Activated CD4-positive, CD25-positive, alpha-beta regulatory T cell treated with anti-CD3 and anti-CD28 coated beads, Interleukin-2, amount 50 U/mL, for 16 hours (primary cell): ENCODE results near the gene HMGN4.

Experiments
- DNase-seq: peaks from one replicate; pipeline ENCODE4 v3.0.0-alpha.2; 2020; ENCODE audit warnings: low read depth, low spot score

The HMGN4 gene

DNA sequence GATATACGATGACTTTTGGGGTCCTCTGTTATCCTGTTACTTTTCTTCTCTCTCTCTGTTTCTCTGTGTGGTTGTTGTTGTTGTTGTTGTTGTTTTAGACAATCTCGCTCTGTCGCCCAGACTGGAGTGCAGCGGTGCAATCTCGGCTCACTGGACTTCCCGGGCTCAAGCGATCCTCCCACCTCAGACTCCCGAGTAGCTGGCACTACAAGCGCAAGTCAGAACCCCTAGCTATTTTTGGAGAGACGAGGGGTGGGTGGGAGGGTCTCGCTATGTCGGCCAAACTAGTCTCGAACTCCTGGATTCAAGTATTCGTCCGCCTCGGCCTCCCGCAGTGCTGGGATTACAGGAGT, 39.5 kb downstream of the HMGN4 start:
- no peak for DNase-seq

DNA sequence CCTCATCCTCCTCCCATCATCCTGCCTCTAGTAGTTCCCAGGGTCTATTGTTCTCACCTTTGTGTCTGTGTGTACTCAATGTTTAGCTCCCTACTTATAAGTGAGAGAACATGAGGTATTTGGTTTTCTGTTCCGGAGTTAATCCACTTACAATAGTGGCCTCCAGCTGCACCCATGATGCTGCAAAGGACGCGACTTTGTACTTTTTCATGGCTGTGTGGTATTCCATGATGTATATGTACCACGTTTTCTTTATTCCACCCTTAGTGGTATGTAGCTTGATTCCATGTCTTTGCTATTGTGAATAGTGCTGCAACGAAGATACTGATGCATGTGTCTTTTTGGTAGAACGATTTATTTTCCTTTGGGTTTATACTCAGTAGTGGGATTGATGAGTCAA, 40.1 kb downstream of the HMGN4 start:
- no peak for DNase-seq

DNA sequence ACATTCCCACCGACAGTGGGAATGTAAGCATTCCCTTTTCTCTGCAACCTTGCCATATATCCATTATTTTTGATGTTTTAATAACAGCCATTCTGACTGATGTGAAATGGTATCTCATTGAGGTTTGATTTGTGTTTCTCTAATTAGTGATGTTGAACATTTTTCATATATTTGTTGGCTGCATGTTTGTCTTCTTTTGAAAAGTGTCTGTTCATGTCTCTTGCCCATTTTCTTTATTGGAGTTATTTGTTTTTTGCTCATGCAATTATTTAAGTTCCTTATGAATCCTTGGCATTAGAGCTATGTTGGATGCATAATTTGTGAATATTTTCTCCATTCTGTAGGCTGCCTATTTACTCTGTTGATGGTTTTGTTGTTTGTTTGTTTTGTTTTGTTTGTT, 40.6 kb downstream of the HMGN4 start:
- no peak for DNase-seq

DNA sequence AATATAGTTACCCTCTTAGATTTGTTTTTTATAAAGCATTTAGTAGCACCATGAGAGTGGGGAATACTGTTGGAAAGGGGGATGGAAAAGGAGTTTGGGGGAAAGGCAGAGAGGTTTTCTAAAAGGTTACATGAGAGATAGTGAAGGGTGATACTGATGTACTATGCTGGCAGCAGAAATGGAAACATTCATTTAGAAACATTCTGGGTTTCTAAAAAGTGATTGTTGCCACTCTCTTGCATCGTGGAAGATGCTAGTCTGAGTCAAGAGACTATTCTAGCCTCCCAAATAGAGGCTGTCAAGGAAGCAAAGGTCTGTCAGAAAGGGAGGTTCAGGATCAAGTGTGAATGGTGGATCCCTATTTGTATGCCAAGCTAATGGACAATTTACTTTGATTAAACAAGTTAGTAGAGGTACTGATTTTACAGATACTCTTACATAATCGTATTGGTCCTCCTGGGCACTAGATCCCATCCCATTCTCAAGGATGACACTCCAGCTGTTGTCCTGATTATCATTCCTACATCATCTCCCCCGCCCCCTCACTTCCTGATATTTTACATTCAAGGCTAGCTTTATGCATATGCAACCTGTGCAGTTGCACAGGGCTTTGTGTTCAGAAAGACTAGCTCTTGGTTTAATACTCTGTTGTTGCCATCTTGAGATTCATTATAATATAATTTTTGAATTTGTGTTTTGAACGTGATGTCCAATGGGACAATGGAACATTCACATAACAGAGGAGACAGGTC, 43.2 kb downstream of the HMGN4 start:
- DNase-seq = no peak

DNA sequence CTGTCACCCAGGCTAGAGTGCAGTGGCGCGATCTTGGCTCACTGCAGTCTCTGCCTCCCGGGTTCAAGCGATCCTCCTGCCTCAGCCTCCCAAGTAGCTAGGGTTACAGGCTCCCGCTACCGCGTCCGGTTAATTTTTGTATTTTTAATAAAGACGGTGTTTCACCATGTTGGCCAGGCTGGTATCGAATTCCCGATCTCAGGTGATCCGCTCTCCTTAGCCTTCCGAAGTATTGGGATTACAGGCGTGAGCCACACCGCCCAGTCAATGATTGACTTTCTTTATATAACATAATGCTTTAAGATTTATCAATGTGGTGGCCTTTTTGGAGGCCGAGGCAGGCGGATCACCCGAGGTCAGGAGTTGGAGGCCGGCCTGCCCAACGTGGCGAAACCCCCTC, 50.8 kb downstream of the HMGN4 start:
- no peak for DNase-seq

DNA sequence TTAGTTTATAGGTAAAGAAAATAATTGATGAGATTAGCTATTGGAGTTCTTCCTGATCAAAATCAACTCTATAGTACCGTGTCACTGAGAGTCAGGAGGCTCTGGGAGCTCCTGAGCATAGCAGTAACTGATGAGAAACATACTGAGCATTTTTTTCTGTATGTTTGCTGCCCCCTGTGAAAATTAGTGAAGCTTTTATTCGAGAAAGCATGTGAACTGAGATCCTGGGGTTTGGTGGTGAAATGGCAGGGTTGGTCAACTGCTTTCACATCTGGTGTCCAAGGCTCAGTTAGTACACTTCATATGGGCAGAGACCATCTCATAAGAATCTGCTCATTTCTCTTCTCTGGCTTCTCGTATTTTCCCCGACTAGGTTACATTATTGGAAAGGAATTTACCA, 54.5 kb downstream of the HMGN4 start:
- DNase-seq = no peak

DNA sequence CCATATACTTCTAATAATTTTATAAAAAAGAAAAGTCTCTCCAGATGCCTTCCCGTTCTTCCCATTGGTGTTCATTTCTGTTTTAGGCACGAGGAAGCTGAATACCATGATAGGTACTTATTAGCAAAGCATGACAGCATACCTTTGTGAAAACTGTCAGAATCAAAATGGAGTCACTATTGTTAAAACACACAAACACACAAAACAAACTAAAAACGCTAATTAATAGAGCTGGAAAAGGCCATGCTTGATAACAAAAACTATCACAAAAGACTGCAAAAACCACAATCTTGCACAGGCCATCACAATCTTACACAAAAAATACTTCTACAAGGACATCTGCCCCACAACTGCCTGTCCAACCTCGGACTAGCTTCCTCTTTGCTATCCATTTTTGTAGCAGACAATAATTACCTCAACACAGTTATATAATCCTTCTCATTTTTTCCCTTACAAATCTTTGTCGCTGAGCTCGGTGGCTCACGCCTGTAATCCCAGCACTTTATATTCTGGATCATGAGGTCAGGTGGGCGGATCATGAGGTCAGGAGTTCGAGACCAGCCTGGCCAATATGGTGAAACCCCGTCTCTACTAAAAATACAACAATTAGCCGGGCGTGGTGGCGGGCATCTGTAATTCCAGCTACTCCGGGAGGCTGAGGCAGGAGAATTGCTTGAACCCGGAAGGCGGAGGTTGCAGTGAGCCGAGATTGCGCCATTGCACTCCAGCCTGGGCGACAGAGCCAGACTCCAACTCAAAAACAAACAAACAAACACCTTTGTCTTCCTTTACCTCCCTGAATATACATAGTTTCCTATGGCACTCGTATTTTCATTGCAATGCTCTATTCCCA, 55.3 kb downstream of the HMGN4 start:
- no peak for DNase-seq

DNA sequence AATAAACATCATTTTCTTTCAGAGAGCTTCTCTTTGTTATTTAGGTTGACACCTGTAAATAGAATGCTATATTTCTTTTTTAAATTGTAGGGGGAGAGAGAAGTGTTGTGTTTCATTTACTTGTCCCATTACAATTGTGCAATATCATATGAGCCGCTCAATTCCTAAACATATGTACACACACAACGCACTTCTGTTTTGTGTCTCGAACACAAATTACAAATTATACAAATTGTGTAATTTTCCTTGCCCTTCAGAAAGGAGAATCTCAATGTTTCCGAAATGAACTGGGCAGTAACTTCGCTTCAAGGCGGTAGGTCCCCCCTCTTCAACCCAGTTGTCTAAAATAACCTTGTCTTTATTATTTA, 55.9 kb downstream of the HMGN4 start:
- DNase-seq = no peak

DNA sequence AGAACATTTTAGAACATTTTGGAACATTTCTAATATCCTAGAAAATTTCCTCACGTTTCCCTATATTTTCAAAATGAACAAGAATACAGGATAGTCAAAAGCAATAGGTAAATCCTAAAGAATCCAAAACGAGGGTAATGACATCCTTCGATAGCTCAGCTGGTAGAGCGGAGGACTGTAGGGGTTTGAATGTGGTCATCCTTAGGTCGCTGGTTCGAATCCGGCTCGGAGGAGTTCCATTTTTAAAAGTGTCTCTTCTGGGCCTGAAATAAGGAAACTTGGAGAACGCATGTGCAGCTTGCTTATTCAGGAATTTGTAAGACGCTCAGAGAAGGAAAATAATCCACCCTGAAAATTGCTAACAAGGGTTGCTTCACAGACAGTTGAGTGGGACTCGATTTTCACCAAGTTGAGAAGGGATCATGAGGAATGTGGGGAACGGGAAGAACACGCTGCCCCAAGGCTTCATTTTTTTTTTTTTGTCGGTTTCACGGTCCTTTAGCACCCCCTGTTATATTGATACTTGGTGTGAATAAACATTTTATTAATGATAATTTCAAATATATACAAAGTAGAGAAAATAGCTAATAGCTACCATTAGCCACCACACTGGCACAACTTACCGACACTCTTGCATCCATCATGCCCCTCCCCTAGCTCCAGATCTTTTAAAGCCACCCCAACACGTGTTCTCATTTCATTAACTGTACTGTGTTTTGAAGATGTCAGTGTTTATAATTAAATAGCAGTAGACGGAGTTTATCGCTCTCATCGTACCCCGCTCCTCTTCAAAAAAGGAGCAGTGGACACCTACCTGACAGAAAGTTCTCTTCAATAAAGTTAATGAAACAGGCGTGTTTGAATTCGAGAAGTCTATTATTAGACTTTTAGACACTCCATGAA, 56.8 kb downstream of the HMGN4 start:
- DNase-seq = no peak

DNA sequence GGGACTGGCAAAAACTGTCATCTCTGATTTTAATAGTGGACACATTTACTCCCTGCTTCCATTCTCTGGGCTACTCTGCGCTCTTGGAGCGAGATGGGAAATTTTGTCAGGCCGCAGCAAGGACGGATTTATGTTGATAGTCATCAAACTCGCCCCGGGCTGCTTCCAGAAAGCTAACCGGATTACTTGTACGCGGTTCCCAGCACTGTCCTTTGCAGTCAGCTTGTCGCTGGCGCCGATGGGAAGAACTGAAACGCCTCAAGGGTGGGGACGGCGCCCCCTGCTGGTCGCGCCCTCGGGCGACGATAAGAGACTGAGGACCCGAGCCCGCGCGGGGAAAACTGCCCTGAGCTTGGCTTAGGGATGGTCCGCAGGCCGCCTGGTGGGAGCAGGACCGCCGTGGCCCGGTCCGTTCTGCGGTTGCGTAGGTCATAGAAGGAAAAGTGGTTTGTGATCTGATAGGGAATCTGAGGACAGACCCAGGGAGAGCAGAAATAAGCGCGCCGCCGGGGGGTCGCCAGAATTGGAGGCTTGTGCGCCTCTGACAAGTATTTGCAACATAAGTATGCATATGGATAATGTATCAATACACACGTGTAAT, 57.6 kb downstream of the HMGN4 start:
- peak; percentile 77 for DNase-seq
